A549 (cell line): Measurements from ENCODE around the gene CSKMT. TPM values are rescaled to one million over a fixed set of nuclear protein-coding genes. Genes with fewer than 3 reads are reported as not detected.

ENCODE experiments used
- ATAC-seq, 2 experiments: fragments of 200-7000 bp in 1 of 2; fragments of >200 bp in 1 of 2; cut with Nextera tagmentation in 1 of 2; cut with Tn5 transposase in 1 of 2; 3 replicates each; pipeline versions ENCODE4 v1.8.0 to v1.9.1; 2018 to 2020; ENCODE audit warnings: mild to moderate bottlenecking in 1 of 2, moderate library complexity in 1 of 2
- CTCF ChIA-PET: fragments of 300-600 bp; sonication (Branson Sonifier 250); formaldehyde crosslinking; extraction: SDS; loops from one replicate; lab custom pipeline; 2021; ENCODE audit warnings: antibody characterized with exemption, inconsistent platforms; lab: Yijun Ruan, JAX
- POLR2A ChIA-PET: fragments of 350-600 bp; formaldehyde crosslinking; extraction: SDS; loops from one replicate; lab custom pipeline; 2021; ENCODE audit warnings: antibody characterized with exemption, inconsistent platforms; lab: Yijun Ruan, JAX
- DNase-seq, 2 experiments: peaks; one replicate each; pipeline versions ENCODE4 v3.0.0 to v3.0.0-alpha.2; 2011 to 2016; ENCODE audit warnings: low read depth in 1 of 2, low spot score in 1 of 2
- FAIRE-seq: peaks from 2 replicates; lab custom pipeline; 2011; peaks lifted over from hg19 to GRCh38; lab: Jason Lieb, UNC
- H3K27ac ChIP-seq, 2 experiments: fragments of >200 bp; sonication (Bioruptor Twin); formaldehyde crosslinking; 3 replicates each; pipeline ENCODE4 v1.5.1; 2016 to 2017
- H3K4me1 ChIP-seq: fragments of >200 bp; sonication (Bioruptor Twin); formaldehyde crosslinking; 3 replicates; pipeline ENCODE4 v1.6.1; 2016
- H3K4me2 ChIP-seq: fragments of >200 bp; sonication (Bioruptor Twin); formaldehyde crosslinking; 3 replicates; pipeline ENCODE4 v1.6.1; 2016
- H3K4me3 ChIP-seq: fragments of >200 bp; sonication (Bioruptor Twin); formaldehyde crosslinking; 3 replicates; pipeline ENCODE4 v1.5.1; 2016
- H3K9me3 ChIP-seq: fragments of >200 bp; sonication (Bioruptor Twin); formaldehyde crosslinking; 3 replicates; pipeline ENCODE4 v1.6.1; 2016
- ATOH8 ChIP-seq: fragments of 250-450 bp; sonication (Bioruptor Pico); IDR thresholded peaks from 2 replicates; pipeline ENCODE4 v1.5.0; 2020; ENCODE audit warnings: low read depth, mild to moderate bottlenecking, moderate library complexity
- BCL3 ChIP-seq: fragments of >200 bp; sonication (Bioruptor Twin); formaldehyde crosslinking; IDR thresholded peaks from 3 replicates; pipeline ENCODE4 v1.6.1; 2016
- BHLHE40 ChIP-seq: IDR thresholded peaks from 2 replicates; pipeline ENCODE4 v1.6.1; 2012; ENCODE audit warnings: low read depth, low read length, inconsistent platforms
- CBX2 ChIP-seq: fragments of 200-600 bp; sonication (generic); IDR thresholded peaks from 2 replicates; pipeline ENCODE4 v1.6.1; 2016; ENCODE audit warnings: low read depth, mild to moderate bottlenecking, borderline replicate concordance
- CBX8 ChIP-seq: fragments of 200-600 bp; sonication (generic); IDR thresholded peaks from 2 replicates; pipeline ENCODE4 v1.6.1; 2016
- CEBPB ChIP-seq, 2 experiments: fragments of >200 bp in 1 of 2; sonication (Bioruptor Twin) in 1 of 2; formaldehyde crosslinking in 1 of 2; IDR thresholded peaks; 2 replicates each; pipeline ENCODE4 v1.6.1; 2012 to 2016
- CHD2 ChIP-seq: fragments of 150-350 bp; IDR thresholded peaks from 2 replicates; pipeline ENCODE4 v1.6.1; 2014; ENCODE audit warnings: low read length; ENCODE audit not compliant: partially characterized antibody
- ESRRA ChIP-seq: fragments of 150-350 bp; IDR thresholded peaks from 2 replicates; pipeline ENCODE4 v1.6.1; 2014; ENCODE audit warnings: mild to moderate bottlenecking, low read length, borderline replicate concordance
- FOSL2 ChIP-seq, 2 experiments: fragments of 450-650 bp in 1 of 2; fragments of >200 bp in 1 of 2; sonication (Bioruptor Twin) in 1 of 2; formaldehyde crosslinking; IDR thresholded peaks; 2 replicates each; pipeline versions ENCODE4 v1.5.0 to v1.6.1; 2016 to 2020; ENCODE audit warnings: mild to moderate bottlenecking in 1 of 2, moderate library complexity in 1 of 2
- FOXS1 ChIP-seq: fragments of 250-450 bp; sonication (Bioruptor Pico); IDR thresholded peaks from 2 replicates; pipeline ENCODE4 v1.5.0; 2020; ENCODE audit warnings: mild to moderate bottlenecking, moderate library complexity
- GATA3 ChIP-seq: IDR thresholded peaks from 2 replicates; pipeline ENCODE4 v1.6.1; 2012; ENCODE audit warnings: borderline replicate concordance
- HES2 ChIP-seq: fragments of >200 bp; sonication (Bioruptor Twin); formaldehyde crosslinking; IDR thresholded peaks from 2 replicates; pipeline ENCODE4 v1.6.1; 2016
- HMGXB4 ChIP-seq: fragments of 250-450 bp; sonication (Bioruptor Pico); IDR thresholded peaks from 2 replicates; pipeline ENCODE4 v1.5.0; 2021; ENCODE audit warnings: mild to moderate bottlenecking, moderate library complexity, borderline replicate concordance
- HOXA7 ChIP-seq: fragments of 250-450 bp; sonication (Bioruptor Pico); IDR thresholded peaks from 2 replicates; pipeline ENCODE4 v1.5.0; 2020; ENCODE audit warnings: mild to moderate bottlenecking, moderate library complexity
- HOXB13 ChIP-seq: fragments of 250-450 bp; sonication (Bioruptor Pico); IDR thresholded peaks from 2 replicates; pipeline ENCODE4 v1.5.0; 2020; ENCODE audit warnings: low read depth, mild to moderate bottlenecking, moderate library complexity
- JUN ChIP-seq, 2 experiments: fragments of >200 bp; sonication (Bioruptor Twin); formaldehyde crosslinking; IDR thresholded peaks; 2 replicates in 1 of 2; 3 replicates in 1 of 2; pipeline ENCODE4 v1.6.1; 2016 to 2017
- MAFK ChIP-seq: fragments of 450-650 bp; IDR thresholded peaks from 2 replicates; pipeline ENCODE4 v1.6.1; 2014; ENCODE audit not compliant: partially characterized antibody
- MYC ChIP-seq: IDR thresholded peaks from 2 replicates; pipeline ENCODE4 v1.6.1; 2012; ENCODE audit warnings: mild to moderate bottlenecking, inconsistent platforms, low read length, improper control_type of control experiment, borderline replicate concordance
- NFE2L2 ChIP-seq: fragments of 150-350 bp; conservative IDR thresholded peaks from 2 replicates; pipeline ENCODE4 v1.6.1; 2014; ENCODE audit warnings: low read length
- NPAS2 ChIP-seq: fragments of 250-450 bp; sonication (Bioruptor Pico); IDR thresholded peaks from 2 replicates; pipeline ENCODE4 v1.8.0; 2022; ENCODE audit warnings: mild to moderate bottlenecking, moderate library complexity, borderline replicate concordance
- NR3C1 ChIP-seq: fragments of >200 bp; sonication (Bioruptor Twin); formaldehyde crosslinking; IDR thresholded peaks from 3 replicates; pipeline ENCODE4 v1.6.1; 2017
- PHF8 ChIP-seq: fragments of 200-600 bp; sonication (generic); IDR thresholded peaks from 2 replicates; pipeline ENCODE4 v1.6.1; 2016; ENCODE audit warnings: low read depth, mild to moderate bottlenecking, antibody characterized with exemption, moderate library complexity, borderline replicate concordance
- POLR2A ChIP-seq: IDR thresholded peaks from 2 replicates; pipeline ENCODE4 v1.6.1; 2012; ENCODE audit warnings: mild to moderate bottlenecking, low read length
- RARB ChIP-seq: fragments of 250-450 bp; sonication (Bioruptor Pico); IDR thresholded peaks from 2 replicates; pipeline ENCODE4 v1.8.0; 2021; ENCODE audit warnings: mild to moderate bottlenecking, moderate library complexity
- RFX5 ChIP-seq: fragments of 450-650 bp; IDR thresholded peaks from 2 replicates; pipeline ENCODE4 v1.7.1; 2014; ENCODE audit warnings: antibody characterized with exemption, mild to moderate bottlenecking, moderate library complexity
- RNF2 ChIP-seq: fragments of 200-600 bp; sonication (generic); IDR thresholded peaks from 2 replicates; pipeline ENCODE4 v1.6.1; 2016; ENCODE audit warnings: low read depth, mild to moderate bottlenecking, antibody characterized with exemption, moderate library complexity, borderline replicate concordance
- SMC3 ChIP-seq: fragments of >200 bp; sonication (Bioruptor Twin); formaldehyde crosslinking; IDR thresholded peaks from 3 replicates; pipeline ENCODE4 v1.6.1; 2018; ENCODE audit warnings: inconsistent platforms
- TFCP2L1 ChIP-seq: fragments of 250-450 bp; sonication (Bioruptor Pico); IDR thresholded peaks from 2 replicates; pipeline ENCODE4 v1.5.0; 2021; ENCODE audit warnings: mild to moderate bottlenecking
- ZNF302 ChIP-seq: fragments of 250-450 bp; sonication (Bioruptor Pico); IDR thresholded peaks from 2 replicates; pipeline ENCODE4 v1.9.0; 2021; ENCODE audit warnings: inconsistent platforms, mild to moderate bottlenecking, moderate library complexity
- ZSCAN20 ChIP-seq: fragments of 250-450 bp; sonication (Bioruptor Pico); IDR thresholded peaks from 2 replicates; pipeline ENCODE4 v1.8.0; 2022; ENCODE audit warnings: mild to moderate bottlenecking, moderate library complexity
- WGBS: methylation state at CpG from one replicate; pipeline ENCODE4 v1.1.6; 2017; ENCODE audit errors: missing lambda C conversion rate; 5-methylcytosine and 5-hydroxymethylcytosine counted together
- polyA plus RNA-seq, 4 experiments: library from polyadenylated mRNA; depleted of rRNA in 3 of 4; stranded (reverse); fragments of >200 nt; fragmentation: RNase III in 1 of 4; extraction: RNeasy Plus Mini Kit Qiagen cat#74134 plus additional on column Dnase treatment in 1 of 4; gene quantifications; 2 replicates in 3 of 4; 3 replicates in 1 of 4; pipeline ENCODE4 v1.2.3, GENCODE V29; 2011 to 2017
- TF ChIP-seq, protein P1 (sequence below): fragments of 450-650 bp; IDR thresholded peaks from 2 replicates; pipeline ENCODE4 v1.6.1; 2014; ENCODE audit warnings: antibody characterized with exemption
- TF ChIP-seq, protein P2 (sequence below): fragments of >200 bp; sonication (Bioruptor Twin); formaldehyde crosslinking; IDR thresholded peaks from 3 replicates; pipeline ENCODE4 v1.5.1; 2016

Gene CSKMT
- polyA plus RNA-seq, 2 of the 4 experiments (the other 2 are of a cell fraction) = 5.7 to 14.3 TPM

- Histone ChIP-seq H3K9me3 (no peaks in the 10 kb centered on the region), H3K4me3 (peak overlapping the region; percentile 69), H3K4me1 (peaks cover 26% of the 10 kb centered on the region), H3K27ac (peak overlapping the region; percentile 80 to 92), H3K4me2 (peak overlapping the region; percentile 78)
- WGBS = 30% methylated on average over 40 of the region's 73 CpGs
- ChIA-PET POLR2A (interaction anchor here (0.8 to 6.1 kb wide), 11 partner anchors 10 to 293 kb away, joined by 3 to 64 read pairs (median 5); partner anchors contain the start of genes C11orf98, CSKMT, EEF1G and HNRNPUL2), CTCF (interaction anchor here (0.7 to 5.3 kb wide), 12 partner anchors 12 to 318 kb away, joined by 3 to 39 read pairs (median 5); partner anchors contain the start of genes HNRNPUL2 and TTC9C)
- FAIRE-seq (no peak), ATAC-seq (peak; percentile 73 to 87), DNase-seq (peak; percentile 87 to 90)
- TF ChIP-seq POLR2A (peak; percentile 66), CHD2 (no peak), ZNF302 (CRISPR knock-in tag) (no peak), ATOH8 (CRISPR knock-in tag) (no peak), BCL3 (0 out of 3 replicates have a peak, but pooled peaks have one; percentile 42), HOXB13 (CRISPR knock-in tag) (no peak), ESRRA (no peak), CBX8 (no peak), MYC (0 out of 2 replicates have a peak, but pooled peaks have one; percentile 40), NPAS2 (CRISPR knock-in tag) (no peak), JUN (IDR thresholded peaks at IDR 0.05) (peak in 1 of 2 experiments; percentile 83; a peak in 3 of 5 replicates), TFCP2L1 (CRISPR knock-in tag) (0 out of 2 replicates have a peak, but pooled peaks have one; percentile 5), NFE2L2 (no peak), PHF8 (no peak), ZSCAN20 (CRISPR knock-in tag) (no peak), HMGXB4 (no peak), BHLHE40 (no peak), FOXS1 (no peak), SMC3 (no peak), FOSL2 (IDR thresholded peaks at IDR 0.05) (no peak), FOSL2 (CRISPR knock-in tag; IDR thresholded peaks at IDR 0.05) (no peak), MAFK (no peak), HES2 (no peak), CEBPB (IDR thresholded peaks at IDR 0.05) (no peak), GATA3 (0 out of 2 replicates have a peak, but pooled peaks have one; percentile 42), RARB (no peak), RFX5 (no peak), HOXA7 (CRISPR knock-in tag) (no peak), RNF2 (no peak), NR3C1 (no peak), CBX2 (no peak)
- TF ChIP-seq, protein P1, sequence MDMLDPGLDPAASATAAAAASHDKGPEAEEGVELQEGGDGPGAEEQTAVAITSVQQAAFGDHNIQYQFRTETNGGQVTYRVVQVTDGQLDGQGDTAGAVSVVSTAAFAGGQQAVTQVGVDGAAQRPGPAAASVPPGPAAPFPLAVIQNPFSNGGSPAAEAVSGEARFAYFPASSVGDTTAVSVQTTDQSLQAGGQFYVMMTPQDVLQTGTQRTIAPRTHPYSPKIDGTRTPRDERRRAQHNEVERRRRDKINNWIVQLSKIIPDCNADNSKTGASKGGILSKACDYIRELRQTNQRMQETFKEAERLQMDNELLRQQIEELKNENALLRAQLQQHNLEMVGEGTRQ = no peak
- TF ChIP-seq, protein P2, sequence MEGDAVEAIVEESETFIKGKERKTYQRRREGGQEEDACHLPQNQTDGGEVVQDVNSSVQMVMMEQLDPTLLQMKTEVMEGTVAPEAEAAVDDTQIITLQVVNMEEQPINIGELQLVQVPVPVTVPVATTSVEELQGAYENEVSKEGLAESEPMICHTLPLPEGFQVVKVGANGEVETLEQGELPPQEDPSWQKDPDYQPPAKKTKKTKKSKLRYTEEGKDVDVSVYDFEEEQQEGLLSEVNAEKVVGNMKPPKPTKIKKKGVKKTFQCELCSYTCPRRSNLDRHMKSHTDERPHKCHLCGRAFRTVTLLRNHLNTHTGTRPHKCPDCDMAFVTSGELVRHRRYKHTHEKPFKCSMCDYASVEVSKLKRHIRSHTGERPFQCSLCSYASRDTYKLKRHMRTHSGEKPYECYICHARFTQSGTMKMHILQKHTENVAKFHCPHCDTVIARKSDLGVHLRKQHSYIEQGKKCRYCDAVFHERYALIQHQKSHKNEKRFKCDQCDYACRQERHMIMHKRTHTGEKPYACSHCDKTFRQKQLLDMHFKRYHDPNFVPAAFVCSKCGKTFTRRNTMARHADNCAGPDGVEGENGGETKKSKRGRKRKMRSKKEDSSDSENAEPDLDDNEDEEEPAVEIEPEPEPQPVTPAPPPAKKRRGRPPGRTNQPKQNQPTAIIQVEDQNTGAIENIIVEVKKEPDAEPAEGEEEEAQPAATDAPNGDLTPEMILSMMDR = no peak
Observed at GRCh38 chr11:62705880-62706849, 41.1 kb downstream of the CSKMT start.
